Gastroesophageal sphincter (tissue), 3 donors: ENCODE data around the gene RPP38.

ENCODE experiments used
- CTCF ChIP-seq, 4 experiments: fragments of 200-600 bp in 2 of 4; fragments of 450-650 bp in 2 of 4; sonication (generic) in 1 of 4; IDR thresholded peaks; one replicate each; pipeline ENCODE4 v1.5.1; 2017 to 2019; ENCODE audit warnings: antibody characterized with exemption in 4 of 4, mild to moderate bottlenecking in 2 of 4, moderate library complexity in 2 of 4
- POLR2A ChIP-seq, 2 donors: fragments of 450-650 bp; IDR thresholded peaks; one replicate each; pipeline ENCODE4 v1.6.1; 2017; ENCODE audit warnings: antibody characterized with exemption in 2 of 2, mild to moderate bottlenecking in 2 of 2, moderate library complexity in 1 of 2

- no peak for TF ChIP-seq POLR2A (IDR thresholded peaks at IDR 0.05)
- no peak for TF ChIP-seq CTCF (IDR thresholded peaks at IDR 0.05)
Measured at GRCh38 chr10:15131330-15131729, 34.2 kb downstream of the RPP38 start.
